ENCODE data around the gene BTBD9.

Gene BTBD9

DNA sequence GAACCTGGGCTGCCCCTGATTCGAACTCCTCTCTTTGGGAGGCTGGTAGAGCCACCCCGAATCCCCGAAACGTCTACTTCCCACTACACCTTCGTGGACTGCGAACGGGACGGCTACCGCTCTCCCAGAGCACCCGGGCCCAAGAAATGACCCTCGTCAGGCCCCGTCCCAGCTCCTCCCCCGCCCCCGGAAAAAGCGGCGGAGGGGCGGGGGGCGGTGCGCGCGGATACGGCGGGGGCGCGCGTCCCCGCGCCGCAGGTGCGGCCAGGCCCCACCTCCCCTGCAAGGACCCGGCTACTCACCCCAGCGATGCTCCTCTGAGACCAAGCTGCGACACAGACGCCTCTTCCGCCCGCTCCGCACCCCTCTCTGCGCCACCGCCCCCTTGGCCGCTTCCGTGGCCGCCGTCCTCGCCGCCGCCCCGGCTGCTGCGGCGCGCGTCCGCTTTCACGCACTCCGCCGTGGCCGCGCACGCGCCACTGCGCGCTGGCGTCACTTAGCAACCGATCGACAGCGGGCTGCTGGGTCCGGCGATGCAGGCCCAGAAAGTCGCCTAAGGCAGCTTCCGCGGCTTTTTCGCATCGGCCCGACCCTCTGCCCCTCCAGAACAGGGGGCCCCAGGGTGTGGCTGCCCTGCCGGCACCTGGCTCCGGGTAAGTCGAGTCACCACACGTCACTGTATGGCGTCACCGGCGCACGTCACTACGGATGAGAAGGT, at the start of gene BTBD9:
Gene BTBD9 (minus strand): TSS at position 432 of the 718 bp plus-strand sequence.
- peak; percentile 21 for DNase-seq (ENCODE audit: low spot score)

DNA sequence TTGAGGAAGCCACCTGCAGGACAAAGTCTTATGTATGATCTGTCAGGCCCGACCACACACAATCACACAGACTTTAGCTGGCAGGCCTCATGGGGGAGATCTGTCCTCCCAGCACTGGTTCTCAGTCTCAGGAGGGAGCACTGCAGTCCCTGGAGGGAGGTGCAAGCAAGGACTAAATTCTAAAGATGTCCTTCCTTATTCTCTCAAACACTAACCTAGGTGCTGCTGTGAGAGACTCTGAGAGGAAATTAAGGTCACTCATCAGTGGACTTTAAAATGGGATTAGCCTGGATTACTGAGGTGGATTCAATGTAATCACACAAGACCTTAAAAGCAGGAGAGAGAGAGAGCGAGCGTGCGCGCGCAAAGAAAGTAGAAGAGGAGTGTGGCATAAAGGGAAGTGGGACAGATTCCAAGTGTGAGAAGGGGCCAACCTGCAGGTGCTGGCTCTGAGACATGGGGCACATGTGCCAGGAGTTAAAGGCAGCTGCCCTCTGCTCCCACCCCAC, 48.9 kb upstream of the BTBD9 start:
- no peak for DNase-seq (ENCODE audit: low spot score)

DNA sequence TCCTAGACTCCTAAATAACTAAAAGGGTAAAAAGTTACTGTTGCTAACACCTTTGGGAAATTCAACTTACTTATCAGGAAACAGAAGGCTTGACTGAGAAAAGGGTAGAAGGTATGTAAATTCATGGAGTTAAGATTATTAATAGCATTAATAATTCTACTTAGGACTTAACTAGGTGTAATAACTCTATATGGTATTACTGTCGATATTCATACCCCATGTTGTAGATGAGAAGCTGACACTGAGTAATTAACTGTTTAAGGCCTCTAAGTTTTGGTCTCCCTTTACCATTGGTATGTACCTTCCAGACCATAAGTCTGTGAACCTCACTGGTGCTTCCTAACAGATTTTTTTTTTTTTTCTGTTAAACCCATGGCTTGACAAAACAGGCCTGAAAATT, 47.8 kb upstream of the BTBD9 start:
- DNase-seq (ENCODE audit: low spot score) = no peak

DNA sequence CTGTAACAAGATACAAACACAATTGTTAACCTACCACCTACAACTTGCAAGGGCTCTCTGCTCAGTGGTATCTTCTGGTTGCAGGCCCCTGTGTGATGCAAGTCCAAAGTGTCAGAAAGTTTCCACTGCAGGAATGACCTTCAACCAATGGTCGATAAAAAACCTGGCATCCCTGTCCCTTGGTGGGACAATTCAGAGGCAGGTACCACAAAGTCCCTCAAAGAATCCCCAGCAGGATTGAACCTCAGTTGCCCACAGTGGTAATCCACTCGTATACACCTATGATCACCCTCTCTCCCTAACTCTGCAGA, 47.3 kb upstream of the BTBD9 start:
- DNase-seq (ENCODE audit: low spot score) = no peak

DNA sequence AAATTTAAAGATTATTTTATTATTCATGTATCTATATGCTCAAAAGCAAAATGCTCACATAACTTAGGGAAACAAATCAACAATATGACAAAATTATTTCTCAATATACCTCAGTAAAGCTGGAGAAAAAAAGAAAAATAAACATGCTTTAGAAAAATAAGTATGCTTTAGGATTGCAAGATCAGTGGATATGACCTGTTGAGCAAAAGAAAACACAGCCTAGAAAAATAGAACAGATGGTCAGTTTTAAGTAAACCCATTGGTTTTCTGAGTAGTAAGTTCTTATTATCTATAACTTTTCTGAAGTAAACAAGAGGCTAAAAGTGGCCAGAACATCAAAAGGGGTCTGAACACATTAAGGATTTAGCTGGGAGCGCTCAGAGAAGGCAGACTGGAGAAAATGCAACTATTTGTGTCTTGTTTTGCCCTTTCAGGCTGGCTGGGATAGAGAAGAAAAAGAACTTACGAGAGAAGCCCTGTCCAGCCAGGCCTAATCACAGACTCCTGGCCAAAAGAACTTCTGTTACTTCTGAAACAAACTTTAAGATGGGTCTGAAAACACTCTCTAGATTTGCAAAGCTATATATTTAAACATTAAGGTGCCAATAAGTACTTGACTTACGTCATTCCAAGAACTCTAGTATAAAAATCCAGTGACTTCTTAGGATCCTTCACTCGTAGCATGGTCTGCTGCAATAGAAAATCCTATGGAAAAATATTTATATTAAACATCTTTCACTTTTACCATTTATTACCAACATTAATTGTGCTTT, 46.7 kb upstream of the BTBD9 start:
- no peak for DNase-seq (ENCODE audit: low spot score)

DNA sequence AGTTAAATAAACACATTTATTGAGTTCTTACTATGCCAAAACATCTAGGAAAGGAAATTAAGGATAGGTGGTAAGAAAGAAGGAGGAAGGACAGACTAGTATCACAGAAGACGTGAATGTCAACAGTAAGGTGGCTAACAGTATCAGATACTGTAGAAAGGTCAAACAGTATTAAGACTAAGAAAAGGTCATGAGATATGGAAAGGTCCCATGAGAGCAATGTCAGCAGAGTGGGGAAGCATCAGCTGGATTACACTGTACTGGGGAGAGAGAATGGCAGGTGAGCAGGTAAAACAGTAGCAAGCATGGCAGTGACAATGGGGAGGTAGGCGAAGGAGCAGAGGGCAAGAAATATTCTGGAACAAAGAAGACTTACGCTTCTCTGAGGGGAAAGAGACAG, 45.2 kb upstream of the BTBD9 start:
- no peak for DNase-seq (ENCODE audit: low spot score)

DNA sequence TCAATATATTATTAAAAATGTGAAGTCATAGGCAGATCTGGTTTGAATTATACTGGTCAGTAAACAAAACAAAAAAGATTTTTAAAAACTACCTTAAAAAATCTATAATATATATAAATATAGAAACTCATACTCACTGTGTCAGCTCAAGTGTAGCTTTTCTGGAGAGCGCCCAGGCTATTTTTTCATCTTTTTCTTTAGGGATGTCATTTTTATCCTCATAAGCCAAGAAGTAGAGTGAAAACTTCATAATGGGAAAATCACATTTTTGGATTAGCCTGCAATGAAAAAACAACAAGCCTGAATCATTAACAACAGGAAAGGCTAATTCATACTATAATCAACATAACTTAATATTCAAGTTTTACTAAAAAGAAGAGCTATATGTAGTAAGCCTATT, 44.5 kb upstream of the BTBD9 start:
- no peak for DNase-seq (ENCODE audit: low spot score)

DNA sequence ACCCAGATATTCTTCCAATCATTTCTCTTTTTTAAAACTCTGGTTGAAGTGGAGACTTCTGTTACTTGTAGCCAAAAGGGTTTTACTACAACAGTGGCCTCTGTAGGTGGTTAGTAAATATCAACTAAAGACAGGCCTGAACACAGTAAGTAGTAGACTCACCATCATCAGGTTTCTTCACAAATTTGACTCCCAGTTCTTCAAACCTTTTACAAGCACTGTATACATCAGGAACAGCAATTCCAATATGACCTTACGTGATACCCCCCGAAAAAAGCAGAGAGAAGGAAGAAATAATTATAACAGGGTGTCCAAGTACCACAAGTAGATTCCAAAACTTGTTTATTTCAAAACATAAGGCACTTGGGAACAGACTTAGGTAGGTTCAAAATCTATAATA, 42.1 kb upstream of the BTBD9 start:
- no peak for DNase-seq (ENCODE audit: low spot score)

DNA sequence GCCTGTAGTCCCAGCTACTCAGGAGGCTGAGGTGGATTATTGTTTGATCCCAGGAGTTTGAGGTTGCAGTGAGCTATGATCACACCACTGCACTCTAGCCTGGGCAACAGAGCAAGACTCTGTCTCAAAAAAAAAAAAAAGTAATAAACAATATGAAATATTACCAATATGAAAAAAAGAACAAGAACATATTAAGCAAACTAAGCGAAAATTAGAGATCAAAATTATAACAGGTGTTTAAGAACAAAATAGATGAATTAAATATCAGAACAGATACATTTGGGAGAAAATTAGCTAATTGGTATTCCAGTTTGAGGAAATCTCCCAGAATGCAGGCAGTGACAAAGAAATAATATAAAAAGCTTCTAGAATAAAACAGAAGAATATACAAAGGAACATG, 39.9 kb upstream of the BTBD9 start:
- no peak for DNase-seq (ENCODE audit: low spot score)

DNA sequence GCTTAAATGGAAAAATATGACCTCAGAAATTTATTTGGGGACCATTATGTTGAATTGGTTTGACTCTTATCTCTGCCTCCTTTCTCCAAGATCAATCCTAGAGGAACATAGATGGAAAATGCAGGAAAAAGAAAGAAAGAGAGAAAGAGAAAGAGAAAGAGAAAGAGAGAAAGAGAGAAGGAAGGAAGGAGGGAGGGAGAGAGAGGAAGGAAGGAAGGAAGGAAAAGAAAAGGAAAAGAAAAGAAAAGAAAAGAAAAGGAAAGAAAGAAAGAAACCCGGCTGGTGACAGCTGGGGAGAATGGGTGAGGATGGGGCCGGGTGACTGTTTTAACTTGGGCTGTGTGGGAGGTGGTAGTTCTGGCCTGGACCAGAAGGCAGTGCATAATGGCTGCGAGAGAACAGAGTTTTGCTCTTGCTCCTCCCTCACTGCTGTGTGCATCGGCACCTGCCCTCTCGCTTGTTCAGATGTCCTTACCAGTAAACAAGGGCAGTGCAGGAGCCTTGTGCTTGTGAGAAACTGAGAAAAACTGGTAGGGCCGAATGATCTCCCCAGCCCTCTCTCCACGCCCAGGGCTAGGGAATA, 38.5 kb upstream of the BTBD9 start:
- no peak for DNase-seq (ENCODE audit: low spot score)

DNA sequence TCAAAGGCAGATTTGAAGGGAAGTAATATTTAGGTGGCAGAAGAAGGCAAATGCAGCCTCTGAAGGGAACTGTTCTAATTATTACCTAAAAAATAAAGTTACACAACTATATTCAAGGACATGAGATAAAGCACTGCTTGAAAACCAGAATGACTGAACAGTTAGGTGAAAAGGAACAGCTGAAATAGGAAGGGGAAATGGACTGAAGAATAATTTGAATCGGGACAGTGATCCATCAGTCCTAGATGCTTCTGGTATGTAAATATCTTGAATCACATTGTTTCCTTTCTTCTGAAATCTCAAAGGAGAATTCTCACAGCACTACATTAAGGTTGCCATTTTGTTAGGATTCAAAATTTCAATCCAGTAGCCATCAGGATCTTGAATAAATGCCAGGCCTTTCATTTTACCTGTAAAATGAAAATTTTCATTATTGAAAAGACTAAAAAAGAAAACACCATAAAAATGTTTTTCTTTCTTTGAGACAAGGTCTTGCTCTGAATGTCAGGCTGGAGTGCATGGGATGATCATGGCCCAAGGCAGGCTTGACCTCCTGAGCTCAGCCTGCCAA, 37.3 kb upstream of the BTBD9 start:
- no peak for DNase-seq (ENCODE audit: low spot score)

DNA sequence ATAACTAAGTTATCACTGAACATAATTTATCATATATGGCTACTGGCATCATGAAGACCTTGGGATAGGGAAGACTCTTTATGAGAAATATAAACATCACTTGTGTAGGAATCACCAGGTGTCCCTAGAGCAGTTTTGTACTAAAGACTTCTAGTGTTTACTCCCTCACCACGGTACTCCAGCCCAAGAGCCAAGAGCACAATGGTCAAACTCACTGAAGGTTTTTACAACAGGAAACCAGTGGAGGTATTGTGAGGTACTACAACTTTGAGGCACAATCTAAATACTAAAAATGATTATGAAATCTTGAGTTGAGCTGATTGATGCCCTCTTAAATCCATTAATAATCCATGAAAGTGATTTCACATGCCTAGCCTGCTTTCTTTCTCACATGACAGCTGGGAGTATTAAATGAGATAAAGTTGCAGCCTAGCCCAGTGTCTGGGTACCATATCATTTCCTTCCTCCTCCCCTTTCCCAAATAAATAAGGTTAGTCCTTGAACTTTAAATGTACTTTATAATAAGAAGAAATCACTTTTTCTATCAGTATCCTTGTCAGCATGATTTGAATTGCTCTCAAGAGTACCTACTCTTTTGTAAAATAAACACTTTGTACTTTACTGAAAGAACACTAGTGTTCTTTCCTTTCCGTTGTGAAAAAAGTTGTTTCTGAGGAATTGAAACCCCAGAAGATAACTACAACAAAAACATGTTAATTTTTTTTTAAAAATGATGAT, 36.7 kb upstream of the BTBD9 start:
- DNase-seq (ENCODE audit: low spot score) = no peak

DNA sequence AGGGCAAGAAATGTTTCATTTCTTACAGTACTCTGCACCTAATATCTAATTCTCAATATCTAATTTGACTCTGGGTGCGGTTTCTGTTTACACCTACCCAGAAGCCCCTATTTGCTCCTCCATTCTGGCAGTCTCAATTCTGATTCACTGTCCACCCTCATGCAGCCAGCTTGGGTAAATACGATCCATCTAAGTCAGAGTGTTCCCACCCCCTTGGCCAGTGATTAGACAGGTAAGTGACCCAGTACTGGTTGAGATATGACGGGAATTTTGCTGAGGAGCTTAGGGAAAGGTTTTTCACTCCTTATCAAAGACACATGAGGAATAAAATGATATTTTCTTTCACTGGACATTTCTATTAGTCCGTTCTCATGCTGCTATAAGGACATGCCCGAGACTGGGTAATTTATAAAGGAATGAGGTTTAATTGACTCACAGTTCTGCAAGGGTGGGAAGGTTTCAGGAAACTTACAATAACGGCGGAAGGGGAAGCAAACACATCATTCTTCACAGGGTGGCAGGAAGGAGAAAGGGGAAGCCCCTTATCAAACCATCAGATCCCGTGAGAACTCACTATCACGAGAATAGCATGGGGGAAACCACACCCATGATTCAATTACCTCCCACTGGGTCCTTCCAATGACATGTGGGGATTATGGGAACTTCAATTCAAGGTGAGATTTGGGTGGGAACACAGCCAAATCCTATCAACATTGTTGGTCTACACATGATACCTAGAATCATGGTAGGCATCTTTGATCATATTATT, 33.9 kb upstream of the BTBD9 start:
- DNase-seq (ENCODE audit: low spot score) = no peak

DNA sequence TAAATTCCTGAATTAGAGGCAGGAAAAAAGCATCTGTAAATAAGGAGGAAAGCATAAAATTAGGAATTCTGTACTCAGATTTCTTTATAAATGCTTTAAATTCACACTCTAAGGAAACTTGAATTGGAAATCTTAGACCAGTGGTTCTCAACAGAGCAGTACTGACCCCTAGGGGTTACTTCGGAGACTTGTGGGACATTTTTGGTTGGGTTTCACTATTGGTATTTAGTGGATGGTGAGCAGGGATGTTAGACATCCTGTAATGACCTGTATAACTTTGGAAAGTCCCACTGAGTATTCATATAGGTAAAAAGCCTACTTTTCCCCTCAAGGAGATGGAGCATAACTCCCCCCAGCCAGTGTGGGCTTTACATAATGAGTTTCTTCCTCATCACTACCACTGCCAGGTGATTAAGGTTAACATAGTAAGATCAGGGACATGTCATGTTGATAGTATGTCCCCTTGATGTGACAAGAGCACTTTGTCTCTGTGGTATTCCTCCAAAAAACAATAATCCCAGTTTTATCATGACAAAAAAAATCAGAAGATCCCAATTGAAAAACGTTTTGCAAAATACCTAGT, 32.2 kb upstream of the BTBD9 start:
- peak; percentile 28 for DNase-seq (ENCODE audit: low spot score)

DNA sequence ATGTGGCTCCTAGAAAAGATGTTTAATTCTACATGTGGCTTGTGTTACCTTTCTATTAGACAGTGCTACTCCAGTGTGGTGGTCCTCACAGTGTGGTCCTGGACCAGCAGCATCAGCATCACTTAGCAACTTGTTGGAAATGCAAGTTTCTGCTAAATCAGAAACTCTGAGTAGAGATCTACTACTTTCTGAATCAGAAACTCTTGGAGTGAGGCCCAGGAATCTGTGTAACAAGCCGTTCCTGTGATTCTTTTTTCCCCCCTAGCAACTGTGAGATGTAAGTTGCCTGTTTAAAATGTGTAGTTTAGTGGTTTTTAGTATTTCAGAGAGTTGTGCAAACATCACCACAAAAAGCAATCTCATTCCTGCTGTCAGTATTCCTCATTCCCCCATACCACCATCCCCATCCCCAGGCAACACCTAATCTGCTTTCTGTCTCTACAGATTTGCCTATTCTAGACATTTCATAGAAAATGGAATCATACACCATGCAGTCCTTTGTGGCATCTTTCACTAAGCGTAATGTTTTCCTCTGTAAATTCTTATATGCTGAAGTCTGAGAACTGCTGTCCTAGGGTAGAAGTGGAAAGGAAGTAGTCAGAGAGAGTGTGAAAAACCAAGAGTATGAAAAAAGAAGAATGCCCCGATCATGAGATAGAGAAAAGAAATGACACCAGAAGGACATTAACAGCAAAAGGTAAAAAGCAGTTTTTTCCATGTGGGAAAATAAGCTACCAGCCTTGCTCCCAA, 18.9 kb upstream of the BTBD9 start:
- DNase-seq (ENCODE audit: low spot score) = no peak

DNA sequence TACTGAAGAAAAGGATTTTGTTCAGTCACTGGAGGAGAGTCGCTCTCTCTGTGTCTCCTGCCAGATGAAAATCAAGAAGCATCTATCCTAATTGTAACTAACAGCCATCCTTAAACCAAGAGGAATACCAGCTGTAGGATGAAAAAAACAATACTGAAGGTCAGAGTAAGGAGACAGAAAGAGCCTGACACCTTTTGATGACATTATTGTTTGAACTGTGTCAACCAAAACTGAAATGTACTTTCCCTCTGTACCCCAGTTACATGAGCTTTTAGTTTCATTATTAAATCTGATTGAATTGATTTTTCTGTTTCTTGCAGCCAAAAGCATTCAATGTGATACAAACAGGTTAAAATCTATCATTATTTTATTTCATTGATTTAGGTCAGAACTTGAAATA, 17.2 kb upstream of the BTBD9 start:
- DNase-seq (ENCODE audit: low spot score) = no peak

DNA sequence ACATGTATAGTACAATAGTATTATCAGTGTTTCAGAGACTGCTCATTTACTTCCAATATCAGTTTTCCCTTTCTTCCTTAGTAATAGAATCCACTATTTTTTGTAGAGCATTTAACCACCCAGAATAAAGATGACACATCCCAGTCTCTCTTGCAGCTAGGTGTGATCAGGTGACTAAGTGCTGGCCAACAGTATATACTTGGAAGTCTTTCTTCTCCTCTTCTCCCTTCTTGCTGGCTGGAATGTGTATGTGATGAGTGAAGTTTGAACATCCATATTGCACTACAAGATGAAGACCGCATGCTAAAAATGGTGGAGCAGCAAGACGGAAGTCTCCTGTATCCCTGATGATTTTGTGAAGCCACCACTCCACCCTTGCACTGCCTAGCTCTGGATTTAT, 14.5 kb upstream of the BTBD9 start:
- DNase-seq (ENCODE audit: low spot score) = no peak

DNA sequence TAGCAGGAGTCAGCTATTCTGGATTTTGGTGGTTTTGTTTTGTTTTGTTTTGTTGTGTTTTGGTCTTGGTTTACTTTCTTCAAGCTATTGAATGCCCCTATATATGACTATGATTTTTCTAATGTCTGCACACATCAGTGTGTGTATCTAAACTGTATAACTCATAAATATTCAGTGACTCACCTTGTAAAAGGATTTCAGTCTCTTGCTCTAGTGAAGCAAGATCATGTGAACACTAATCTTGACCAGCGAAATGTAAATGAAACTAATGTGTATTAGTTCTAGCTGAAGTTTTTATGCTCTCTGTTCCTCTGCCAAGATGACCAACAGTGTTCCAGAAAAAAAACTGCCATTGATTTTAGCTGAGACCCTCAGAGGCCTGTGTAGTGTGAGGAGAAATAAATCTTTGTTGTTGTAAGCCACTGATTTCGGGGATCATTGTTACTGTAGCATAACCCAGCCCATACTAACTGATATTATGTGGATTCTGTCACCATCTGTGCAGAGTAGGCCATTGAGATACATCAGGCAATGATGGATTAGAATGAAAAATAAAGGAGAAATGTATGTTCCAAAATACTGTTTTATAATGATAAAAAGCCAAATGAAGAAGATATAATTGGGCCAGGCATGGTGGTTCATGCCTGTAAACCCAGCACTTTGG, 11.5 kb upstream of the BTBD9 start:
- DNase-seq (ENCODE audit: low spot score) = no peak

DNA sequence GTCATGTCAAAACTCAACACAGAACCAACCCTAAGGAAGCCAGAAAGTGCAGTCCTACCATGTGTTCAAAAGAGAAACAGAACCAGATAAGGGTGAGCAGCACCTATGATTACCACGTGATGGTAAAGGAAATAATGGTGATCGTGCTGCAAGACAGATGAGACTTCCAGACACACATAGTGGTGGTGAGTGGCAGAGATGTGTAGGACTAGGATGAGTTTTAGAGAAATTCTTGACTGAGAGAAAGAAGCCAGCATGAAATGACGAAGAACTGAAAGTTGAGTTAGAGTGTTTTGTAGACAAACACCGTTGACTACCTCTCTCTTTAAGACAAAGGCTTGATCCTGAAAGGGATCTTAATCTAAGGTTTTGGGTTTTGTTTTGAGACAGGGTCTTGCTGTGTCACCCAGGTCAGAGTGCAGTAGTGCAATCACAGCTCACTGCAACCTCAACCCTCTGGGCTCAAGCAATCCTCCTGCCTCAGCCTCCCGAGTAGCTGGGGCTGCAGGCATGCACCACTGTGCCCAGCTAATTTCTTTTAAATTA, 10.6 kb upstream of the BTBD9 start:
- DNase-seq (ENCODE audit: low spot score) = no peak

DNA sequence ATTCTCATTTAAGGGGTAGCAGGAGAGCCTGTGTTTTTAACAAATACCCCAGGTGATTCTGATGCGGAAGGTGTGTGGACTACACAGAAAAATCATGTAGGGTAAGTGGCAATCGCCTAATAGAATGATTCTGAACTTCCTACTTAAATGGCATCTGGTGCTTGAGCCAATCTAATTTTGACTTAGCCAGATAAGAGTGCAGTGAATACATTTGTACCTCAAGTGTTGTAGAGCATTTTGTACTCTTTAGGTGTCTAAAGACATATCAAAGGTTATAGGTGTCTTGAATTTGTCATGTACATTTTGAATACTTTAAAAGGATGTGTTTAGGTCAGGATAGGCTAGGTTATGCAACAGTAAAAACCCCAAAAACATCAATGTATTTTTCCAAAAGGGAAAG, 10.0 kb upstream of the BTBD9 start:
- no peak for DNase-seq (ENCODE audit: low spot score)

Data from hematopoietic multipotent progenitor cell treated with erythropoietin and hydrocortisone succinate and interleukin-3 and kit ligand, for 17 days (in vitro differentiated cells).